T-helper 1 cell treated with Interleukin-12 subunit alpha and Interleukin-12 subunit beta and Interleukin-4 antibody, amounts not matched to agents 30 ng/mL and 1 ng/mL, for 36 hours (primary cell): ENCODE measurements around the gene CILP2. TPM values are rescaled to one million over a fixed set of nuclear protein-coding genes. Genes with fewer than 3 reads are reported as not detected.

Experiments
- intact Hi-C: fragments of 100-400 bp; cut with micrococcal nuclease; formaldehyde crosslinking; loops from one replicate; pipeline ENCODE4 v1.15.1; 2024
- total RNA-seq: library from RNA; stranded (reverse); gene quantifications from 2 replicates; pipeline ENCODE4 v1.2.3, GENCODE V29; 2022

The CILP2 gene
- 0.17 and 0.20 TPM in 2 replicates for total RNA-seq

- intact Hi-C loops = no loop called here
These were observed at the start of gene CILP2 for GRCh38 chr19:19538061-19538784. Gene CILP2 (plus strand): TSS chr19:19538265. CDS start chr19:19538350, 85 bp downstream.

- intact Hi-C loops = loop anchor here (1.0 to 10.0 kb wide), 11 partner anchors 15 to 454 kb away; partner anchors contain the start of genes ARMC6, BORCS8, GATAD2A and MAU2
These were observed 49.0 kb upstream of the CILP2 start for GRCh38 chr19:19488875-19489690.

- intact Hi-C loops = loop anchor here (1.0 to 10.0 kb wide), 14 partner anchors 16 to 455 kb away; partner anchors contain the start of genes ARMC6, BORCS8, GATAD2A and MAU2
These were observed 48.3 kb upstream of the CILP2 start for GRCh38 chr19:19489804-19490204.

GRCh38 chr19:19490214-19490968 lies 47.7 kb upstream of the CILP2 start:
- intact Hi-C loops = loop anchor here (1.0 kb wide), 3 partner anchors 124 to 344 kb away; no protein-coding TSS in a partner anchor

GRCh38 chr19:19491321-19492025 lies 46.6 kb upstream of the CILP2 start:
- intact Hi-C loops = no loop called here

GRCh38 chr19:19492026-19492610 lies 45.9 kb upstream of the CILP2 start:
- intact Hi-C loops = no loop called here

- intact Hi-C loops = no loop called here
These were observed 44.1 kb upstream of the CILP2 start for GRCh38 chr19:19493841-19494546.

GRCh38 chr19:19495614-19496603 lies 42.2 kb upstream of the CILP2 start:
- intact Hi-C loops = no loop called here

GRCh38 chr19:19498255-19498991 lies 39.6 kb upstream of the CILP2 start:
- intact Hi-C loops = no loop called here

- intact Hi-C loops = no loop called here
These were observed 38.6 kb upstream of the CILP2 start for GRCh38 chr19:19499272-19499995.

GRCh38 chr19:19500975-19501644 lies 37.0 kb upstream of the CILP2 start:
- intact Hi-C loops = no loop called here

GRCh38 chr19:19501798-19502197 lies 36.3 kb upstream of the CILP2 start:
- intact Hi-C loops = no loop called here

GRCh38 chr19:19502281-19502680 lies 35.8 kb upstream of the CILP2 start:
- intact Hi-C loops = no loop called here

- intact Hi-C loops = no loop called here
These were observed 35.1 kb upstream of the CILP2 start for GRCh38 chr19:19502808-19503602.

GRCh38 chr19:19504754-19505668 lies 33.1 kb upstream of the CILP2 start:
- intact Hi-C loops = no loop called here
